SK-N-MC (cell line): ENCODE results near the gene RXRB.

Source experiments
- EZH2 ChIP-seq: fragments of 200-600 bp; sonication (generic); IDR thresholded peaks from one replicate; pipeline ENCODE4 v1.6.1; 2017; ENCODE audit warnings: antibody characterized with exemption
- FOXP2 ChIP-seq: optimal IDR thresholded peaks from 2 replicates; pipeline ENCODE3; 2011; ENCODE audit warnings: mild to moderate bottlenecking, moderate library complexity; ENCODE audit not compliant: insufficient read depth; ENCODE audit errors: extremely low read length, control extremely low read depth
- POLR2AphosphoS5 ChIP-seq: IDR thresholded peaks from 2 replicates; pipeline ENCODE4 v1.6.1; 2012; ENCODE audit warnings: mild to moderate bottlenecking, low read depth, low read length, borderline replicate concordance

GRCh38 chr6:33166811-33167210, 33.7 kb downstream of the RXRB start:
- no peak for TF ChIP-seq EZH2
- no peak for TF ChIP-seq POLR2AphosphoS5
- no peak for TF ChIP-seq FOXP2
